Naive B cell (primary cell): Measurements from ENCODE around the gene DOCK4. TPM values are rescaled to one million over a fixed set of nuclear protein-coding genes. Genes with fewer than 3 reads are reported as not detected.

Experiments
- ATAC-seq, 2 donors: fragments of 150-1000 bp; cut with Tn5 transposase; 2 replicates each; pipeline ENCODE4 v1.10.0; 2021; ENCODE audit warnings: low read depth in 2 of 2, mild to moderate bottlenecking in 2 of 2, moderate library complexity in 2 of 2
- DNase-seq: peaks from one replicate; pipeline ENCODE4 v3.0.0; 2022
- H3K27ac Mint-ChIP-seq, 6 donors: one replicate each; pipeline ENCODE4 v1.8.0; 2020 to 2022; ENCODE audit warnings: mild to moderate bottlenecking in 6 of 6, mixed read lengths in 6 of 6, moderate library complexity in 5 of 6, inconsistent platforms in 2 of 6
- H3K27me3 Mint-ChIP-seq, 3 donors: one replicate each; pipeline ENCODE4 v1.8.0; 2021 to 2022; ENCODE audit warnings: mixed read lengths in 3 of 3, mild to moderate bottlenecking in 1 of 3
- H3K36me3 Mint-ChIP-seq, 2 donors: one replicate each; pipeline ENCODE4 v1.8.0; 2020 to 2022; ENCODE audit warnings: mixed read lengths in 2 of 2, inconsistent platforms in 1 of 2, mild to moderate bottlenecking in 1 of 2
- H3K4me1 Mint-ChIP-seq, 3 donors: one replicate each; pipeline ENCODE4 v1.8.0; 2020 to 2022; ENCODE audit warnings: mixed read lengths in 3 of 3, inconsistent platforms in 1 of 3, mild to moderate bottlenecking in 1 of 3, moderate library complexity in 1 of 3
- H3K4me3 Mint-ChIP-seq, 8 donors: one replicate each; pipeline ENCODE4 v1.8.0; 2020 to 2022; ENCODE audit warnings: mild to moderate bottlenecking in 8 of 8, mixed read lengths in 8 of 8, moderate library complexity in 8 of 8, inconsistent platforms in 2 of 8
- H3K9me3 Mint-ChIP-seq, 7 donors: one replicate each; pipeline ENCODE4 v1.8.0; 2020 to 2022; ENCODE audit warnings: mixed read lengths in 7 of 7, mild to moderate bottlenecking in 5 of 7, inconsistent platforms in 2 of 7, moderate library complexity in 1 of 7
- polyA plus RNA-seq, 6 donors: library from polyadenylated mRNA; unstranded; fragments of 300-500 nt; fragmentation: Illumina TruSeq; gene quantifications; one replicate each; pipeline ENCODE4 v1.2.3, GENCODE V29; 2021; ENCODE audit warnings: low read depth in 6 of 6

The DOCK4 gene
- polyA plus RNA-seq, 6 donors from 2014 or later: 0.16 to 0.55 (median 0.28) TPM; not detected in 3

GRCh38 chr7:112007185-112007584 is 199.0 kb downstream of the DOCK4 start:
- Mint-ChIP-seq H3K27ac (peak overlapping the region in 1 of 6 donors; percentile 1), H3K9me3 (no peaks in the 10 kb centered on the region), H3K4me3 (no peak overlapping the region), H3K4me1 (no peaks in the 10 kb centered on the region), H3K36me3 (no peaks in the 10 kb centered on the region), H3K27me3 (peaks cover 0 to 3% (median 0%) of the 10 kb centered on the region in 3 donors)
- ATAC-seq: no peak
- DNase-seq: no peak

GRCh38 chr7:112006071-112006470 is 200.1 kb downstream of the DOCK4 start:
- DNase-seq (no peak), ATAC-seq (no peak)
- peaks cover 0 to 3% (median 0%) of the 10 kb centered on the region in 3 donors for H3K27me3 Mint-ChIP-seq
- no peaks in the 10 kb centered on the region for H3K36me3 Mint-ChIP-seq
- H3K4me3 Mint-ChIP-seq: no peak overlapping the region
- H3K9me3 Mint-ChIP-seq: no peaks in the 10 kb centered on the region
- H3K4me1 Mint-ChIP-seq: no peaks in the 10 kb centered on the region
- H3K27ac Mint-ChIP-seq: no peak overlapping the region

GRCh38 chr7:112005205-112005775 is 200.9 kb downstream of the DOCK4 start:
- H3K9me3 Mint-ChIP-seq: no peaks in the 10 kb centered on the region
- peaks cover 0 to 3% (median 0%) of the 10 kb centered on the region in 3 donors for H3K27me3 Mint-ChIP-seq
- ATAC-seq (no peak), DNase-seq (no peak)
- no peaks in the 10 kb centered on the region for H3K4me1 Mint-ChIP-seq
- no peaks in the 10 kb centered on the region for H3K36me3 Mint-ChIP-seq
- no peak overlapping the region for H3K27ac Mint-ChIP-seq
- H3K4me3 Mint-ChIP-seq: no peak overlapping the region

- Mint-ChIP-seq H3K4me1 (no peaks in the 10 kb centered on the region), H3K4me3 (no peak overlapping the region), H3K36me3 (no peaks in the 10 kb centered on the region), H3K27me3 (peaks cover 0 to 7% (median 3%) of the 10 kb centered on the region in 3 donors), H3K27ac (no peak overlapping the region), H3K9me3 (no peaks in the 10 kb centered on the region)
- no peak for DNase-seq
- ATAC-seq: no peak
Observed at GRCh38 chr7:112001091-112001826, 204.9 kb downstream of the DOCK4 start.

- DNase-seq (no peak), ATAC-seq (no peak)
- Mint-ChIP-seq H3K36me3 (no peaks in the 10 kb centered on the region), H3K4me1 (no peaks in the 10 kb centered on the region), H3K9me3 (no peaks in the 10 kb centered on the region), H3K27me3 (peaks cover 0 to 7% (median 0%) of the 10 kb centered on the region in 3 donors), H3K27ac (no peak overlapping the region), H3K4me3 (no peak overlapping the region)
Observed at GRCh38 chr7:111998326-111998725, 207.9 kb downstream of the DOCK4 start.

GRCh38 chr7:111997546-111997945 is 208.7 kb downstream of the DOCK4 start:
- Mint-ChIP-seq H3K27ac (no peak overlapping the region), H3K36me3 (no peaks in the 10 kb centered on the region), H3K4me1 (no peaks in the 10 kb centered on the region), H3K27me3 (peaks cover 0 to 7% (median 0%) of the 10 kb centered on the region in 3 donors), H3K4me3 (no peak overlapping the region), H3K9me3 (no peaks in the 10 kb centered on the region)
- no peak for DNase-seq
- no peak for ATAC-seq

- DNase-seq: no peak
- H3K27ac Mint-ChIP-seq: no peak overlapping the region
- H3K27me3 Mint-ChIP-seq: peaks cover 0 to 7% (median 7%) of the 10 kb centered on the region in 3 donors
- no peak overlapping the region for H3K4me3 Mint-ChIP-seq
- ATAC-seq: no peak
- peaks cover 0 to 2% (median 1%) of the 10 kb centered on the region in 3 donors for H3K4me1 Mint-ChIP-seq
- H3K36me3 Mint-ChIP-seq: no peaks in the 10 kb centered on the region
- H3K9me3 Mint-ChIP-seq: no peaks in the 10 kb centered on the region
Observed at GRCh38 chr7:111992601-111993000, 213.6 kb downstream of the DOCK4 start.

GRCh38 chr7:111990643-111991042 is 215.6 kb downstream of the DOCK4 start:
- DNase-seq (no peak), ATAC-seq (no peak)
- Mint-ChIP-seq H3K4me1 (peaks cover 4 to 9% (median 8%) of the 10 kb centered on the region in 3 donors), H3K4me3 (no peak overlapping the region), H3K36me3 (no peaks in the 10 kb centered on the region), H3K27ac (no peak overlapping the region), H3K9me3 (no peaks in the 10 kb centered on the region), H3K27me3 (peaks cover 0 to 7% (median 0%) of the 10 kb centered on the region in 3 donors)

- no peak for ATAC-seq
- no peak for DNase-seq
Observed at GRCh38 chr7:111987886-111988285, 218.3 kb downstream of the DOCK4 start.

GRCh38 chr7:111987115-111987826 is 218.9 kb downstream of the DOCK4 start:
- no peaks in the 10 kb centered on the region for H3K36me3 Mint-ChIP-seq
- H3K27me3 Mint-ChIP-seq: peaks cover 0 to 7% (median 4%) of the 10 kb centered on the region in 3 donors
- ATAC-seq: no peak
- H3K27ac Mint-ChIP-seq: no peak overlapping the region
- H3K4me3 Mint-ChIP-seq: peak overlapping the region in 1 of 8 donors; percentile 25
- DNase-seq: no peak
- H3K4me1 Mint-ChIP-seq: peaks cover 4 to 9% (median 8%) of the 10 kb centered on the region in 3 donors
- no peaks in the 10 kb centered on the region for H3K9me3 Mint-ChIP-seq

More at GRCh38 chr7:111987886-111988285, 218.3 kb downstream of the DOCK4 start:
- Mint-ChIP-seq H3K9me3 (no peaks in the 10 kb centered on the region), H3K27ac (no peak overlapping the region), H3K4me1 (peaks cover 4 to 9% (median 8%) of the 10 kb centered on the region in 3 donors), H3K36me3 (no peaks in the 10 kb centered on the region), H3K27me3 (peaks cover 0 to 7% (median 4%) of the 10 kb centered on the region in 3 donors), H3K4me3 (peak overlapping the region in 1 of 8 donors; percentile 25)

- H3K9me3 Mint-ChIP-seq: no peaks in the 10 kb centered on the region
- no peak overlapping the region for H3K27ac Mint-ChIP-seq
- H3K36me3 Mint-ChIP-seq: no peaks in the 10 kb centered on the region
Observed at GRCh38 chr7:111986601-111987000, 219.6 kb downstream of the DOCK4 start.

GRCh38 chr7:111985798-111986197 is 220.4 kb downstream of the DOCK4 start:
- Mint-ChIP-seq H3K27ac (no peak overlapping the region), H3K9me3 (no peaks in the 10 kb centered on the region), H3K27me3 (peaks cover 0 to 6% (median 4%) of the 10 kb centered on the region in 3 donors)

More at GRCh38 chr7:111986601-111987000, 219.6 kb downstream of the DOCK4 start:
- DNase-seq (no peak), ATAC-seq (no peak)
- no peak overlapping the region for H3K4me3 Mint-ChIP-seq
- peaks cover 0 to 7% (median 4%) of the 10 kb centered on the region in 3 donors for H3K27me3 Mint-ChIP-seq
- H3K4me1 Mint-ChIP-seq: peaks cover 4 to 9% (median 8%) of the 10 kb centered on the region in 3 donors

GRCh38 chr7:111982804-111983203 is 223.4 kb downstream of the DOCK4 start:
- no peak for DNase-seq
- H3K4me1 Mint-ChIP-seq: peaks cover 4 to 9% (median 8%) of the 10 kb centered on the region in 3 donors
- peaks cover 0 to 4% (median 0%) of the 10 kb centered on the region in 3 donors for H3K27me3 Mint-ChIP-seq
- no peak overlapping the region for H3K4me3 Mint-ChIP-seq
- no peaks in the 10 kb centered on the region for H3K36me3 Mint-ChIP-seq
- no peaks in the 10 kb centered on the region for H3K9me3 Mint-ChIP-seq
- no peak for ATAC-seq
- no peak overlapping the region for H3K27ac Mint-ChIP-seq

More at GRCh38 chr7:111985798-111986197, 220.4 kb downstream of the DOCK4 start:
- DNase-seq: no peak
- no peak overlapping the region for H3K4me3 Mint-ChIP-seq
- H3K36me3 Mint-ChIP-seq: no peaks in the 10 kb centered on the region
- no peak for ATAC-seq
- peaks cover 4 to 9% (median 8%) of the 10 kb centered on the region in 3 donors for H3K4me1 Mint-ChIP-seq
